ENCODE measurements around the gene GFER.
"Not testable (repeated sequence)": the region's sequence is repeated elsewhere in the genome, so short reads cannot be mapped to it uniquely, and the experiment has no call there.

The GFER gene

GRCh38 chr16:1983544-1984346 is at the start of gene GFER:
GFER (plus strand) TSS chr16:1984193; CDS start chr16:1984219, 26 bp downstream.
- DNase-seq (ENCODE audit: extremely low spot score, insufficient read length, low read depth) (peak; percentile 81), FAIRE-seq (peak; percentile 92)

- DNase-seq (ENCODE audit: extremely low spot score, insufficient read length, low read depth) (no peak), FAIRE-seq (no peak)
Observed at GRCh38 chr16:1936945-1937479, 47.0 kb upstream of the GFER start.

- FAIRE-seq (no peak), DNase-seq (ENCODE audit: extremely low spot score, insufficient read length, low read depth) (no peak)
Observed at GRCh38 chr16:1938316-1938715, 45.7 kb upstream of the GFER start.

GRCh38 chr16:1938910-1939309 is 45.1 kb upstream of the GFER start:
- no peak for FAIRE-seq

GRCh38 chr16:1939833-1940232 is 44.2 kb upstream of the GFER start:
- FAIRE-seq; DNase-seq (ENCODE audit: extremely low spot score, insufficient read length, low read depth): not testable (repeated sequence)

More at GRCh38 chr16:1938910-1939309, 45.1 kb upstream of the GFER start:
- no peak for DNase-seq (ENCODE audit: extremely low spot score, insufficient read length, low read depth)

- DNase-seq (ENCODE audit: extremely low spot score, insufficient read length, low read depth), result no peak
- no peak for FAIRE-seq
Observed at GRCh38 chr16:1940273-1941161, 43.5 kb upstream of the GFER start.

- FAIRE-seq (no peak), DNase-seq (ENCODE audit: extremely low spot score, insufficient read length, low read depth) (no peak)
Observed at GRCh38 chr16:1941162-1942046, 42.6 kb upstream of the GFER start.

- no peak for FAIRE-seq
- no peak for DNase-seq (ENCODE audit: extremely low spot score, insufficient read length, low read depth)
Observed at GRCh38 chr16:1942047-1942809, 41.8 kb upstream of the GFER start.

GRCh38 chr16:1942810-1943726 is 40.9 kb upstream of the GFER start, which contains the start of gene MSRB1:
MSRB1 (minus strand) TSS chr16:1943199; CDS start chr16:1943156, 43 bp downstream.
- peak; percentile 100 for DNase-seq (ENCODE audit: extremely low spot score, insufficient read length, low read depth)
- peak; percentile 99 for FAIRE-seq

GRCh38 chr16:1944612-1945199 is 39.3 kb upstream of the GFER start:
- FAIRE-seq (no peak), DNase-seq (ENCODE audit: extremely low spot score, insufficient read length, low read depth) (no peak)

GRCh38 chr16:1945559-1946391 is 38.2 kb upstream of the GFER start:
- FAIRE-seq (no peak), DNase-seq (ENCODE audit: extremely low spot score, insufficient read length, low read depth) (no peak)

- DNase-seq (ENCODE audit: extremely low spot score, insufficient read length, low read depth) (no peak), FAIRE-seq (no peak)
Observed at GRCh38 chr16:1946495-1947368, 37.3 kb upstream of the GFER start.

- FAIRE-seq (no peak), DNase-seq (ENCODE audit: extremely low spot score, insufficient read length, low read depth) (no peak)
Observed at GRCh38 chr16:1947369-1947670, 36.7 kb upstream of the GFER start.

- no peak for DNase-seq (ENCODE audit: extremely low spot score, insufficient read length, low read depth)
- FAIRE-seq, result no peak
Observed at GRCh38 chr16:1949507-1949906, 34.5 kb upstream of the GFER start.

- FAIRE-seq (no peak), DNase-seq (ENCODE audit: extremely low spot score, insufficient read length, low read depth) (no peak)
Observed at GRCh38 chr16:1950047-1950446, 33.9 kb upstream of the GFER start.

- FAIRE-seq (no peak), DNase-seq (ENCODE audit: extremely low spot score, insufficient read length, low read depth) (no peak)
Observed at GRCh38 chr16:1950559-1950958, 33.4 kb upstream of the GFER start.

All from GM18507 (cell line).